ENCODE measurements around the gene UTP25. TPM values are rescaled to one million over a fixed set of nuclear protein-coding genes. Genes with fewer than 3 reads are reported as not detected.
"Not testable (repeated sequence)": the region's sequence is repeated elsewhere in the genome, so short reads cannot be mapped to it uniquely, and the experiment has no call there.

The UTP25 gene
- total RNA-seq, 4 donors from 2014 or later = 3.9 to 4.6 (median 4.2) TPM

DNA sequence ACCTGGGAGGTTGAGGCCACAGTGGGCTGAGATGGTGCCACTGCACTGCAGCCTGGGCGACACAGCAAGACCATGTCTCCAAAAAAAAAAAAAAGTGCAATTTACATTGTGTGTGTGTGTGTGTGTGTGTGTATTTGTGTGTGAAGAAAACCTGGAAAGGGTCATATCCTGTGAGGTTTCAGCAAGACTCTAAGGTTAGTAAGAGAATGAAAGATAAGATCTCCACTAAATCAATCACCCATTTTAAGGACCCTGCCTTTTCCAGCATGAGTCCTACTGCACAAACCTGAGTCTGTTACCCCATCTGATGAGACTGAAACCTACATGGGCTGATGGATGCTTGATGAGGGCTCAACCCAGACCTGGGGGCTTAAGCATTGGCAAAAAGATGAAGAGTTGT, 38.5 kb upstream of the UTP25 start:
- in situ Hi-C loops (cut with MboI; ENCODE audit: low sequenced_read_pairs in 4 of 4) = no loop called here
- DNase-seq (no peak), ATAC-seq (no peak)
- Histone ChIP-seq H3K27me3 (peaks cover 0 to 35% (median 32%) of the 10 kb centered on the region in 3 donors), H3K9me3 (no peaks in the 10 kb centered on the region), H3K36me3 (no peaks in the 10 kb centered on the region), H3K4me3 (no peak overlapping the region), H3K27ac (no peak overlapping the region), H3K4me1 (no peaks in the 10 kb centered on the region)
- TF ChIP-seq CTCF (IDR thresholded peaks at IDR 0.05 in 4 of 5, conservative IDR thresholded peaks at IDR 0.05 in 1 of 5) (no peak), POLR2A (IDR thresholded peaks at IDR 0.05) (no peak)
- intact Hi-C loops (cut with DNase I; ENCODE audit: low total_unique reads) = no loop called here

- H3K4me1 ChIP-seq = no peaks in the 10 kb centered on the region
- in situ Hi-C loops (cut with MboI; ENCODE audit: low sequenced_read_pairs in 4 of 4) (no loop called here), intact Hi-C loops (cut with DNase I; ENCODE audit: low total_unique reads) (no loop called here)
- no peak for DNase-seq
- no peak overlapping the region for H3K27ac ChIP-seq
- ATAC-seq = no peak
- H3K9me3 ChIP-seq = no peaks in the 10 kb centered on the region
- no peak overlapping the region for H3K4me3 ChIP-seq
- H3K36me3 ChIP-seq = no peaks in the 10 kb centered on the region
- H3K27me3 ChIP-seq = peaks cover 0 to 37% (median 36%) of the 10 kb centered on the region in 3 donors
- no peak for TF ChIP-seq POLR2A (IDR thresholded peaks at IDR 0.05)
- TF ChIP-seq CTCF (IDR thresholded peaks at IDR 0.05 in 4 of 5, conservative IDR thresholded peaks at IDR 0.05 in 1 of 5) = no peak
These were observed 37.2 kb upstream of the UTP25 start for GRCh38 chr1:209790286-209791193.

- Histone ChIP-seq H3K27ac (no peak overlapping the region), H3K36me3 (no peaks in the 10 kb centered on the region), H3K4me1 (no peaks in the 10 kb centered on the region), H3K4me3 (no peak overlapping the region), H3K9me3 (no peaks in the 10 kb centered on the region), H3K27me3 (peaks cover 0 to 36% (median 33%) of the 10 kb centered on the region in 3 donors)
- DNase-seq = no peak
- no peak for ATAC-seq
- in situ Hi-C loops (cut with MboI; ENCODE audit: low sequenced_read_pairs in 4 of 4) = no loop called here
- intact Hi-C loops (cut with DNase I; ENCODE audit: low total_unique reads) = no loop called here
- TF ChIP-seq POLR2A (IDR thresholded peaks at IDR 0.05) (no peak), CTCF (IDR thresholded peaks at IDR 0.05 in 4 of 5, conservative IDR thresholded peaks at IDR 0.05 in 1 of 5) (no peak)
These were observed 35.9 kb upstream of the UTP25 start for GRCh38 chr1:209791920-209792319.

GRCh38 chr1:209793711-209794110, 34.1 kb upstream of the UTP25 start:
- ATAC-seq; intact Hi-C loops (cut with DNase I; ENCODE audit: low total_unique reads); H3K4me1 ChIP-seq; in situ Hi-C loops (cut with MboI; ENCODE audit: low sequenced_read_pairs in 4 of 4); H3K36me3 ChIP-seq; H3K27ac ChIP-seq; H3K4me3 ChIP-seq; H3K9me3 ChIP-seq; DNase-seq: not testable (repeated sequence)
- H3K27me3 ChIP-seq = peaks cover 0 to 33% (median 25%) of the 10 kb centered on the region in 3 donors

DNA sequence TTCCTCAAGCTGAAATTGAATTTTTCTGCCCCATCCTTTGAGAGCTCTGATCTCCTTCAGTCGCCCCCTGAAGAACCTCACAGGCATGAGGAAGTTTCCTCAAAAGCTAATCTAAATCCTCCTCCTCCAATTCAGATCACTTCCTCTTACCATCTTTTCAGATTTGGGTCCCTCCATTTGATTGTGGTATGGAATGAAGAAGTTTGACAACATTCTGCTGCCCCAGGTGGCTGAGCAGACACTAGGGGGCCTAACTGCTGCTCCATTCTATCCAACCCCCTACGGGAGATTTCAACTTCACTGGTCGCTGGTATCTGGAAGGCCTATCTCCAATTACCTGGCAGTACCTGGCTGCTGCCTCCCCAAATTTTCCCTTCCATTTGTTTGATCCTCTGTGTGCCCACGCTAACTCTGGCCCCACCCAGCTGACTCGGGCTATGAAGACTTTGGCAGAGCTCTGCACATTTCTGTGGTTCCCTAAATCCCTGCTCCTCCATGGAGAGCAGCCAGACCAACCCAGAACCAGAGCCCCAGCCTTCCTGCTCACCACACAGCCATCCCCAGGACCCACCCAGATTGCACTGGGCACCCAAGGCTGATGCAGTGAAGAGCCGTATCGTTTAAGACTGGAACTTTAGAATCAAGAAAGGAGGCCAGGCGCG, 29.7 kb upstream of the UTP25 start:
- ATAC-seq (no peak), DNase-seq (no peak)
- in situ Hi-C loops (cut with MboI; ENCODE audit: low sequenced_read_pairs in 4 of 4) = no loop called here
- Histone ChIP-seq H3K4me1 (peaks cover 0 to 11% of the 10 kb centered on the region in 2 donors), H3K9me3 (no peaks in the 10 kb centered on the region), H3K36me3 (no peaks in the 10 kb centered on the region), H3K27me3 (peaks cover 0 to 13% (median 10%) of the 10 kb centered on the region in 3 donors), H3K27ac (no peak overlapping the region), H3K4me3 (no peak overlapping the region)
- intact Hi-C loops (cut with DNase I; ENCODE audit: low total_unique reads) = no loop called here
- no peak for TF ChIP-seq CTCF (IDR thresholded peaks at IDR 0.05 in 4 of 5, conservative IDR thresholded peaks at IDR 0.05 in 1 of 5)
- TF ChIP-seq POLR2A (IDR thresholded peaks at IDR 0.05) = no peak
